Activated CD8-positive, alpha-beta memory T cell treated with anti-CD3 and anti-CD28 coated beads, Interleukin-2, amount 50 U/mL, for 24 hours (primary cell): ENCODE data around the gene RBM12.
"Not testable (repeated sequence)": the region's sequence is repeated elsewhere in the genome, so short reads cannot be mapped to it uniquely, and the experiment has no call there.

Source experiments
- DNase-seq: peaks from one replicate; pipeline ENCODE4 v3.0.0-alpha.2; 2020; ENCODE audit errors: extremely low read depth

RBM12 gene, protein sequence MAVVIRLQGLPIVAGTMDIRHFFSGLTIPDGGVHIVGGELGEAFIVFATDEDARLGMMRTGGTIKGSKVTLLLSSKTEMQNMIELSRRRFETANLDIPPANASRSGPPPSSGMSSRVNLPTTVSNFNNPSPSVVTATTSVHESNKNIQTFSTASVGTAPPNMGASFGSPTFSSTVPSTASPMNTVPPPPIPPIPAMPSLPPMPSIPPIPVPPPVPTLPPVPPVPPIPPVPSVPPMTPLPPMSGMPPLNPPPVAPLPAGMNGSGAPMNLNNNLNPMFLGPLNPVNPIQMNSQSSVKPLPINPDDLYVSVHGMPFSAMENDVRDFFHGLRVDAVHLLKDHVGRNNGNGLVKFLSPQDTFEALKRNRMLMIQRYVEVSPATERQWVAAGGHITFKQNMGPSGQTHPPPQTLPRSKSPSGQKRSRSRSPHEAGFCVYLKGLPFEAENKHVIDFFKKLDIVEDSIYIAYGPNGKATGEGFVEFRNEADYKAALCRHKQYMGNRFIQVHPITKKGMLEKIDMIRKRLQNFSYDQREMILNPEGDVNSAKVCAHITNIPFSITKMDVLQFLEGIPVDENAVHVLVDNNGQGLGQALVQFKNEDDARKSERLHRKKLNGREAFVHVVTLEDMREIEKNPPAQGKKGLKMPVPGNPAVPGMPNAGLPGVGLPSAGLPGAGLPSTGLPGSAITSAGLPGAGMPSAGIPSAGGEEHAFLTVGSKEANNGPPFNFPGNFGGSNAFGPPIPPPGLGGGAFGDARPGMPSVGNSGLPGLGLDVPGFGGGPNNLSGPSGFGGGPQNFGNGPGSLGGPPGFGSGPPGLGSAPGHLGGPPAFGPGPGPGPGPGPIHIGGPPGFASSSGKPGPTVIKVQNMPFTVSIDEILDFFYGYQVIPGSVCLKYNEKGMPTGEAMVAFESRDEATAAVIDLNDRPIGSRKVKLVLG

DNA sequence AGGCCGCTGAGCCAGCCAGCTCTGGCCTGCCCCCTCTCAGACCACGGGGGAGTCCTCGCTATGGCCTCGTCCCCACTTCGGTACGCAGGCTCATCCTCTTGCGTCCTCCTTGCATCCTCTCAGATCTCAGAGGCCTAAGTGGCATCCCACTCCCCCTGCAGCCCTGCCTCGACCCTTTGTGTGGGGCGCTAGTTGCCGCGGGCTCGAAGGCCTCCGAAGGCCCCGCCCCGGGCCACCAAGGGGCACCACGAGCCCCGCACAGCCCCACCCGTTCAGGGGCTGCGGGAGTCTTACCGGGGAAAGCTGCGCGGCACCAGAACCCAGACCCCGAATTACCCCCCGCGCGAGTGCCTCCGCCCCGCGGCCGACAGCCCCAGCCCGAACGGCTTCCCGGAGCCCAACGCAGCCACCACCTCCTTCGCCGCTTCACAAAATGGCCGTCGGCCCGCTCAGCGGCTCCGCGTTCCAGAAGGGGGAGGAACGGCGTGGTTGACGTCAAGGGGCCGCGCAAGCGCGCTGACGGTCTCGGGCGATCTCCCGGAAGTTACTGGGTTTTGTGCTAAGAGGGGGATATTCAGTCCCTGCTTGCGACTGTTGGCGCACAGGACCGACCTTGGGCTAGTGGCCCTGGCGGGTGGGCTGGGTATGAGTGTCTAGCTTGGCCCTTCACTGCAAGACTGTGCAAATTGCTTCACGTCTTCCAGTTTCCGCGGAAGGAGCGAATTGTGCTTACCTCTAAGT, at the start of gene RBM12, which contains the start of gene CPNE1:
Gene RBM12 (minus strand): TSS at position 435 of the 741 bp plus-strand sequence. CDS start 9,578 bp downstream, outside the sequence.
Gene CPNE1 (minus strand): TSS at position 435 of the 741 bp plus-strand sequence. CDS start 31,977 bp downstream, outside the sequence.
- DNase-seq: peak; percentile 82

DNA sequence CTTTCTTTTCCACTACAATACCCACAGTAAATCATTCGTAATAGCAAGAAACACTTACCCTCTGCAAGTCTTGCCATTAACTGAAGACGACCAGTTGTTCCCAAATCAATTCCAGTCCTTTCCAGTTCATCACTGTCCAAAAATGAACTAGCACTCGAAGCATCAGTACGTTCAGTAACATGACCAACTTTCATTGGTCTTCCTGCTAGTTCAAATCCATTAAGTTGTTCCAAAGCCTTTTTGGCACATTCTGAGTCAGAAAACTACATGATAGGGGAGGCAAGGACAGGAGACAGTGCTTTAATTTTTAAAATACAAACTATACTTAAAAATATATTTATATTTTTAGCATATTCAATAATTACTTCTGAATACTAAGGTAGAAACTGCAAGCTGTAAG, 49.4 kb upstream of the RBM12 start:
- no peak for DNase-seq

DNA sequence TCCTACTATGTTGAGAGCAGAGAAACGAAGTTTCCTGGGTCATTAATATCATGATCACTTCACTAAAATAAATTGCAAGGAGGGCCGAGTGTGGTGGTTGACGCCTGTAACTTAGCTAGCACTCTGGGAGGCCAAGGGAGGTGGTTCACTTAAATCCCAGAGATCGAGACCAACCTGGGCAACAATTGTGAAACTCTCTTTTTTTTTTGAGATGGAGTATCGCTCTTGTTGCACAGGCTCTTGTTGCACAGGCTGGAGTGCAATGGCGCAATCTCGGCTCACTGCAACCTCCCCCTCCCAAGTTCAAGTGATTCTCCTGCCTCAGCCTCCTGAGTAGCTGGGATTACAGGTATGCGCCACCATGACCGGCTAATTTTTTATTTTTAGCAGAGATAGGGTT, 48.4 kb upstream of the RBM12 start:
- DNase-seq: not testable (repeated sequence)

DNA sequence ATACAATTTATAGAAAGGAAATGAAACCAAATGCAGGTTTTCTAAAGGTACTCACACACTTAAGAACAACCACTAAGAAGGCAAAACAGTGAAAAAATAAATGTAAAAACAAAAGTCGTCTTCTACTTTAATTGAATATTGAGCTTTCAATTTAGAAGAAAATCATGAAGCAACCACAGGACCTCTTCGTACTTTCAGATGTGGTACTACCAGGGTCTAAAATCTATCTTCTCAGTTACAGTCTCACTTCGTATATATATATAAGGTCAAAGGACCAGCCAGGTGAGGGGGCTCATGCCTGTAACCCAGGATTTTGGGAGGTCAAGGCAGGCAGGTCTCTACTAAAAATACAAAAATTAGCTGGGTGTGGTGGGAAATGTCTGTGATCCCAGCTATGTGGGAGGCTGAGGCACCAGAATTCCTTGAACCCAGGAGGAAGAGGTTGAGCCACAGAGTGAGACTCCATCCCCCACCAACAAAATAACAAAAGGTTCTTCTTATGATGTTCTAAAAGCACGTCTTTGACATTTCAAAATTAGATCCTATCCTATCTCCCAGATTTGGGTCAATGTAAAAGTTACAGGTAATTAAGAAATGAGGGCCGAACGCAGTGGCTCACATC, 47.0 kb upstream of the RBM12 start:
- no peak for DNase-seq

DNA sequence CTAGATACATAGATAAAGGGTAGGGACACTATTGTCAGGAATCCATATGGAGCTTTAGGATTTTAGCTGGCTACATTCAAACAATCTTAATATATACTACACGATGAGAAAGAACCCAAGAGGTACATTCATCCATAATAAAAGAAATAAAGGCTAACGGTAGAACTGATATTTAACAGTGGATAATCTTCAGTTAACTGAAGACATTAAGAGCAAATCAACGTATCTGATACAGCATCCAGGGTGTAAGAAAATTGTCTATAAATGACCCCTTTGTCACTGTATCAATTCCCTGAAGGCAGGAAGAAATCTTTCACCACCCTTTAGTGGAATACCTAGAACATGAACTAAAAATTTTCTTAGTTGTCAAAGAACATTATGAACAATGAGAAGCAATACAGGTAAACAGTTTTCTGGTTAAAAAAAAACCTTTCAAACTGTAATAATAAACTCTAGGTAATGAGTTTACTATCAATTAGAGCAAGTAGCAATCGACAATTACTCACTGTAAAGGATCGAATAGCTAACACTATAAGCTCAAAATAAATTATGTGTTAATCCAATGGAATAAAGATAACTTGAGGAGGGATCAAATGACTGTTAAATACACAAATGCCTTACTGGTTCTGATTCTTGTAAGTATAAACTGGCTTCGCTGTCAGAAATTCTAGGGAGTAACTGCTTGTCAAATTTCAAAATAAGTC, 46.3 kb upstream of the RBM12 start:
- no peak for DNase-seq

DNA sequence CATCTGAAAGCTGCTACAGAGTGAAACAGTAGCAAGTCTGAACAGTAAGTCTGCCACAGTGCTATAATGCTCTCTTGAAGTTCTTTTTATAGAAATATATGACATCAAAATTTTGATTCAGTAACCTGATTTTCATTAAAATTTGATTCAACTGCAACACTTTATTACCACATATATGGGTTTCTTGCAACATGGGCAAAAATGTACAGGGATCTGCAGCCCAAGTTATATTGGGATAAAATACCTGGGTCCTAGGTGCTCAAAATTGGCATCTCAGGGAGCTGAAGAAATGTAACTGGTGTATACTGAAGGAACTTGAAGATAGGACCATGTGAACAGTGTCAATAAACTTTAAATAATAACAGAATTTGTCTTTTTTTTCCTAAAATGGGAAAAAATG, 45.3 kb upstream of the RBM12 start:
- no peak for DNase-seq

DNA sequence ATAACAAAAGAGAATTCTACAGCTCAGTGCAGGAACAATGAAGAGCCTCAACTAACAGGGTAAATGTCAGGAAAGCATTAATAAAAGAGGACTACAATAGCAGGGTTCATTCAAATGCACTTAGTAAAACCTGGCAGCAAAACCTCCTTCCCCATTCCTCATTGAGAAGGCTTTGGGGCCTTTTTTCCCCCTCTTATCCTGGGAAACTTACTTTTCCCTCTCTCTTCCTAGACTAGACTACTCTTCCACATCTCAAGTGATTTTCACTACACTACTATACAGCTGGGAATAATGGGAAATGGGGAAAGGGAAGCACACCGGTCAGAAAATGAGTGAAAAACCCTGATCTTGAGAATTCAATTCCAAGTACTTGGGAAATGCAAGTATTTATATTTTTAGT, 44.6 kb upstream of the RBM12 start:
- DNase-seq: no peak

DNA sequence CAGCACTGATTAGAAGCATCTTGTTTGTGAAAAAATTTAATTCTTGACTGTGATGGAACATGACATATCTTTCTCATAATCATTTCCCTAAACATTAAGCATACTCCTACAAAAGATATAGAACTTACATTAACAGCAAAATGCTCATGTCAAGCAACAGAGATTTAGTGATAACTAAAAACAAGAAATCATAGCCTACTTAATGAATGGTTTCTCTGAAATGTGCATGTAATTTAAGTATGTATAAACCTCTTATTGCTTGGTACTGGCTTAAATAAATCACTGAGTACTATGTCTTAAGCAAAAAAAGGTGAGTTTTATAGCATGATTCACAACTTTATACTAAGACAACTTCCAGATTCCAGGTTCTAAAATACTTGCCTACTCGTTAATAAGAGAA, 43.8 kb upstream of the RBM12 start:
- DNase-seq: no peak

DNA sequence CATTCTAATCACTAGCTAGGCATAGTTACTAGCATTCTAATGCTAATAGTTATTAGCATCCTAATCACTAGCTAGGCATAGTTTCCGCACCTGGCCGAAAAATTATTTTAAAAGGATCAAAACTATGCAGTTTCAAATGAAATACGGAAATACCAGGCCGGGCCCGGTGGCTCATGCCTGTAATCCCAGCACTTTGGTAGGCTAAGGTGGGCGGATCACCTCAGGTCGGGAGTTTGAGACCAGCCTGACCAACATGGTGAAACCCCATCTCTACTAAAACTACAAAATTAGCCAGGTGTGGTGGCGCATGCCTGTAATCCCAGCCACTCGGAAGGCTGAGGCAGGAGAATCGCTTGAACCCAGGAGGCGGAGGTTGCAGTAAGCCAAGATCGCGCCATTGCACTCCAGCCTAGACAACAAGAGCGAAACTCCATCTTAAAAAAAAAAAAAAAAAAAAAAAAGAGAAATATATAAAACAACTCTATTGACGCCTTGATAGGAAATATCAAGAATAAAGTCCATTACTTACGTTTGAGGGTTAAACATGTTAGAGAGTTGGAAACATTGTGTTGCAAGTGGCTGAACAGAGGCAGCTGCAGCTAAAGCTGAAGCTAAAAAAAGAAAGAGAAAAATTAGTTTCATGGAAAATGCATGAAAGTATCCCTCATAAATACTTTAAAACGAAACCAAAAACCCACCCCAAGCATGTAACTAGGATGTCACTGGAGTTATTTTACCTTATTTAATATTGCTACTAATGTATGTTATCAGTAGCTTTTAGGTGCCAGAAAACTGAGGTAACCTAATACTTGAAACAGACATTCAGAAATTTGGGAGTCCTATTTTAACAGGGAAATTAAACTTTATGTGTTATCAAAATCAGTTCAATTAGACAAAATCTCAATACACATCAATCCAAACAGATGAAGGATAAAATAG, 42.2 kb upstream of the RBM12 start:
- DNase-seq: not testable (repeated sequence)

DNA sequence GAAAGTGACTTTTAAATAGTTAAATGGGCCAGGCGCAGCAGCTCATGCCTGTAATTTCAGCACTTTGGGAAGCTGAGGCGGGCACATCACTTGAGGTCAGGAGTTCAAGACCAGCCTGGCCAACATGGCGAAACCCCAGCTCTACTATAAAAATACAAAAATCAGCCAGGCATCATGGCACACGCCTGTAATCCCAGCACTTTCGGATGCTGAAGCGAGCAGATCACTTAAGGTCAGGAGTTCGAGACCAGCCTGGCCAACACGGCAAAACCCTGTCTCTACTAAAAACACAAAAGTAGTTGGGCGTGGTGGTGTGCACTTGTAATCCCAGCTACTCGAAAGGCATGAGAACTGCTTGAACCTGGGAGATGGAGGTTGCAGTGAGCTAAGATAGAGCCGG, 41.2 kb upstream of the RBM12 start:
- not testable (repeated sequence) for DNase-seq

DNA sequence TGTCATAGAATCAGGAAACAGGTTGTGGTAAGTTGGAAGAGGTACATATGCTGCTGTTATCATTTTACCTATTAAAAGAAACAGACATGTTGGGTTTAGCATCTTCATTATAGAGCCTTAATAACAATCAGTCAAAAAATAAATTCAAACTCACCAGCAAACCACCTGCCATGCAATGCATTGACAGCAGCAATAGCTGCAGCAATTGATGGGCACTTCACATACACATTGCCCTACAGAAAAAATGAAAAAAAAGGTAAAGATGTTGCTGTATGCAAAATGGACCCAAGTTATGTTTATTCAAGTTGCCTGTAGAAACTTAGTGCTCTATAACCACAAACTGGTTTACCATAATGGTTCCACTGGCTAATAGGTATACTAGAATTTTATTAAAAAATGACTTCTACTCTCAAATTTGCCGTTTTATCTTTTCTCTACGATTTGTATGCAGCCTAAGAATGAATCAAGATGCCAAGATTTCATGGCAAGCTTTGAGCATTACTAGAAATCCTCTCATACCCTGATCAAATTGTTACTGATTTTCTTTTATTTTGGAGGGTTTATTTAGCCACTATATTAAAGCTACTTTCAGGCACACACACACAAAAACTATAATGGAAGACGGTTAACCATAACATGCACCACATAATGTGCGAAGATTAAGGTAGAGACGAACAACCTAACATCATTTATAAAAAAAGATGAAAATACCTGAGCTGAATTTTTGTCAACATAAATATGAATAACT, 40.0 kb upstream of the RBM12 start:
- DNase-seq: no peak

DNA sequence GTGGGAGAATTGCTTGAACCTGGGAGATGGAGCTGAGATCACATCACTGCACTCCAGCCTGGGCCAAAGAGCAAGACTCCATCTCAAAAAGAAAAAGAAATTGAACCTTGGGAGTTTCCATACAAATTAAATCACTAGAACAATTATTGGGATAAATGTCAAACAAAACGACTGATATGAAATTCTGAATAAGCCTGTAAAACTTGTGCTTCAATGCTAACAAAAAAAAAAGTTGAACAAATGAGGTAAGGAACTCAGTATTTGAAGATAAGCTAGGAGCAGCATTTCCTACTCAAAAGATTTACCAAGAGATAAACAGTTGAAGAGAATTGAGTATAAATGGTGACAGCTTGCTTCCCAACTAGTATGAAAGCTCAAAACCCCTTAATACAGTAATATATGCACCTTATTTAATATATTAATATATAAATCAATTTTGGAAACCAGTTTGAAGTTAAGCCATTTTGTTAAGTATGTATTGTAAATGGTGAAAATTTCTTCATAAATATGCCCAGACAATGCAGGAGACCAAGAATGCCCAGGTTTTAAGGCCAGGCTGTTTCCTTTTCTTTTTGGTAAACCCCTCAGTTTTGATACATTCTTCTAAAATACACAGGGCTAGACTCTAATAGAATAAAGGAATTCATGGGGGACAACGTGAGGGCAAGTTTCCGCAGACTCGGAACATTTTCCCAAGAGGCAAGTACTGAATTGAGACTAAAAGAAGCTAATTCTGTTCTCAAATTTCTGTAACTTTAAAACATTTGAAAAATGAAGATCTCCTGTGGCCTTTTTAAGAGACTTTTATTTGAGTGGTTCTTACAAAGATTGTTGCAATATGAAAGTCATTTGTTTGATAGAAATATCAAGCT, 38.4 kb upstream of the RBM12 start:
- no peak for DNase-seq

DNA sequence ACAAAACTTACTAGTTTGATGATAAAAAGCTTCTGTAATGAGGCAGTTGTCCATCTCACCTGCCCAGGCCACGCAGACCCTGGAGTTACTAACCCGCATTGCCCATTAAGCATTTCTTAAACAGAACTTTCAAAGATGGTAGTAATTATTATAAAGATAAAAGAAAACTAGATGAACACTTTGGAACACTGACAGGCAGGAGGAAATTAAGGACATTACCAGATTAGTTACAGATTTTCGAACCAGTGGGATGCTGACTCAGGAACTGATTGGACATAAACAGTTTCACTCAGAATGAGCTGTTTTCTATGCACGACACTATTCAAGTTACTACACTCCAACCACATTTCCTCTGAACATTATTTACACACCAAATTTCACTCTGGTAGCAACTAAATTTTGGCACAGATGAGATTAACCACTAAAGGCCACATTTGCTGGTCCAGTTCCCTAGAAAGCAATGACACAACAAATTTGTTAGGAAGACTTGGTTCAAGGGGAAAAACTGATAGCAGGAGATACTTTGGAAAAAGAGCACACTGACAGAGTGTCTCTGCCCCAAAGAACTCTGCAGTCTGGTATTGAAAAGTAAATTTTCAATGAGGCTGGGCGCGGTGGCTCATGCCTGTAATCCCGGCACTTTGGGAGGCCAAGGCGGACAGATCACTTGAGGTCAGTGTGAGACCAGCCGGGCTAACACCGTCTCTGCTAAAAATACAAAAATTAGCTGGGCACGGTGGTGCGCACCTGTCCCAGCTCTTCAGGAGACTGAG, 37.5 kb upstream of the RBM12 start:
- no peak for DNase-seq

DNA sequence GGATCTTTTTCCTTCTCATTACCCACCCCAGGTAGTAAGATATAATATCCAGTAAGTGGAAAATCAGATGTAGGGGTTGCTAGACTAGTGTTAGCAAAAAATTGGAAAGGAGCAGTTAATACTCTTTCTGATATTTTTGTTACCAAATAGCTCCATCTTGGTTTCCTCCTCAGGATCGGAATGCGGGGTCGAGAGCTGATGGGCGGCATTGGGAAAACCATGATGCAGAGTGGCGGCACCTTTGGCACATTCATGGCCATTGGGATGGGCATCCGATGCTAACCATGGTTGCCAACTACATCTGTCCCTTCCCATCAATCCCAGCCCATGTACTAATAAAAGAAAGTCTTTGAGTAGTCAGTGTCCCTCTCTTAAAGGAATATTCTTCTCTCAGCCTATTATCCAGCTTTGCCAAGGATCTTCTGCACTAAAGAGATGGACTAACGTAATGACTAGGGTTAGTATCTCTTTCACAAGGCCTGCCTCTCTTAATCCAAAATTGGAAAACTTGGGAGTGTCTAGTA, 36.0 kb upstream of the RBM12 start:
- no peak for DNase-seq

DNA sequence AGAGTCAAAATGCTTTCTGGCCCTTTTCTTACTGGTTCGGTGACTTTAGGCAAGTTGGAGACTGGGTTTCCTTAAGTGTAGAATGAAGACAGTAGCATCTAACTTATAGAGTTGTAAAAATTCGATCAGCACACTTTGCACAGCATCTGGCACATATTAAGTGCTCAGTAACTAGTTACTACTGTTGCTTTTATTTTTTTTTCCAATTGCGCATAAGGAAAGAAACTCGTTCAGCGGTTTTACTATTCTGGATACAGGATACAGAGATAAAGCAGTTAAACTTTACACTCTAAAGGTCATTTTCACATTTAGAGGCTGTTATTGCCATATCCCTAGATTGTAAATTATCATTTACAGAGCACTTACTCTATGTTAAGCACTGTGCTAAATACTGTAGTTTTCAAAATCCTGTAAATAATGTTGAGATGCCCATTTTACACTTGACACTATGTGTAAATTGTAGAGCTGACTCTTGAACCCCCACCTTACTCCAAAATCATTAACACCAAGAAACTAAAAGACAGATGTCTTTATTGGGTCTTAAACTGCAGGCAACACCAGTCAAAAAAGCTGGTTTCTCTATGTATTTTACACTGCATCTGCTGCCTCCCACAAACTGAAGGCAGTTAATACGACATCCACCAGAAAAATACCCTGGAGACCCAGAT, 35.4 kb upstream of the RBM12 start:
- DNase-seq: no peak
